Endothelial cell of umbilical vein (primary cell): ENCODE results near the gene METRNL. TPM values are rescaled to one million over a fixed set of nuclear protein-coding genes. Genes with fewer than 3 reads are reported as not detected.
A peak's percentile ranks its signal among the peaks of the same experiment; 100 is the strongest.

Source experiments
- BruUV-seq: library from RNA; stranded (reverse); fragments of 400-500 nt; replicated peaks from 2 replicates; lab custom pipeline; 2021; lab: Mats Ljungman, UMichigan
- CTCF ChIA-PET: fragments of 300-600, 350-600 bp; sonication (Branson Sonifier 250); formaldehyde crosslinking; loops from one replicate; lab custom pipeline; 2021; ENCODE audit warnings: antibody characterized with exemption, inconsistent platforms; lab: Charles Lee
- POLR2A ChIA-PET: fragments of 300-600, 350-600 bp; sonication (Branson Sonifier 250); formaldehyde crosslinking; loops from one replicate; lab custom pipeline; 2021; ENCODE audit warnings: antibody characterized with exemption, inconsistent platforms; lab: Charles Lee
- DNase-seq: peaks from one replicate; pipeline ENCODE4 v3.0.0-alpha.2; 2011; ENCODE audit warnings: low read depth, low spot score
- FAIRE-seq: peaks from 2 replicates; lab custom pipeline; 2011; peaks lifted over from hg19 to GRCh38; lab: Jason Lieb, UNC
- H2AFZ ChIP-seq: 2 replicates; pipeline ENCODE4 v1.6.0; 2012; ENCODE audit warnings: low read depth, low read length, control low read depth, inconsistent platforms
- H3K27ac ChIP-seq: 2 replicates; pipeline ENCODE4 v1.5.1; 2011; ENCODE audit warnings: low read depth, mild to moderate bottlenecking, control low read depth, low read length, moderate library complexity; ENCODE audit not compliant: insufficient read depth
- H3K27me3 ChIP-seq, 2 experiments: 2 replicates each; pipeline versions ENCODE4 v1.6.0 to v1.6.1; 2011; ENCODE audit warnings: low read length in 2 of 2, mixed read lengths in 1 of 2; ENCODE audit not compliant: control insufficient read depth in 2 of 2, insufficient read depth in 2 of 2
- H3K36me3 ChIP-seq, 2 experiments: 2 replicates in 1 of 2; 3 replicates in 1 of 2; pipeline ENCODE4 v1.5.1; 2011; ENCODE audit warnings: low read length in 2 of 2, mild to moderate bottlenecking in 1 of 2, moderate library complexity in 1 of 2; ENCODE audit not compliant: control insufficient read depth in 2 of 2, insufficient read depth in 2 of 2; ENCODE audit errors: extremely low read depth in 1 of 2
- H3K4me1 ChIP-seq: 3 replicates; pipeline ENCODE4 v1.5.1; 2011; ENCODE audit warnings: mild to moderate bottlenecking, low read length; ENCODE audit not compliant: control insufficient read depth, insufficient read depth; ENCODE audit errors: extremely low read depth
- H3K4me2 ChIP-seq: 2 replicates; pipeline ENCODE4 v1.6.1; 2011; ENCODE audit warnings: low read length, control low read depth, mixed read lengths; ENCODE audit not compliant: insufficient read depth
- H3K4me3 ChIP-seq, 3 experiments: fragments of 200-600 bp in 1 of 3; sonication (generic), shearing (Covaris generic) in 1 of 3; replicated peaks in 1 of 3; 2 replicates each; pipeline ENCODE4 v1.5.1; 2011 to 2016; ENCODE audit warnings: control low read depth in 3 of 3, low read length in 3 of 3, mild to moderate bottlenecking in 2 of 3, inconsistent platforms in 1 of 3, low read depth in 1 of 3, moderate library complexity in 1 of 3; ENCODE audit not compliant: insufficient read depth in 1 of 3
- H3K79me2 ChIP-seq: 2 replicates; pipeline ENCODE4 v1.6.0; 2012; ENCODE audit warnings: low read length, inconsistent platforms; ENCODE audit not compliant: control insufficient read depth, insufficient read depth
- H3K9ac ChIP-seq: replicated peaks from 2 replicates; pipeline ENCODE3; 2011; ENCODE audit warnings: low read length, control low read depth; ENCODE audit not compliant: insufficient read depth; ENCODE audit errors: extremely low read depth
- H3K9me1 ChIP-seq: replicated peaks from 3 replicates; pipeline ENCODE4 v1.6.0; 2011; ENCODE audit warnings: mild to moderate bottlenecking, low read length; ENCODE audit not compliant: control insufficient read depth, insufficient read depth; ENCODE audit errors: extremely low read depth
- H3K9me3 ChIP-seq: replicated peaks from 2 replicates; pipeline ENCODE4 v1.5.1; 2012; ENCODE audit warnings: low read length, inconsistent platforms; ENCODE audit not compliant: control insufficient read depth, insufficient read depth
- H4K20me1 ChIP-seq: replicated peaks from 2 replicates; pipeline ENCODE3; 2011; ENCODE audit warnings: mild to moderate bottlenecking, low read length; ENCODE audit not compliant: control insufficient read depth, insufficient read depth; ENCODE audit errors: extremely low read depth
- EZH2 ChIP-seq: IDR thresholded peaks from 2 replicates; pipeline ENCODE4 v1.6.1; 2012; ENCODE audit warnings: borderline replicate concordance, low read depth, mild to moderate bottlenecking, moderate library complexity, low read length, inconsistent platforms; ENCODE audit not compliant: severe bottlenecking
- FOS ChIP-seq: IDR thresholded peaks from 2 replicates; pipeline ENCODE4 v1.6.1; 2011; ENCODE audit warnings: mild to moderate bottlenecking, low read length, moderate library complexity, borderline replicate concordance; ENCODE audit not compliant: insufficient read depth
- GATA2 ChIP-seq: IDR thresholded peaks from 2 replicates; pipeline ENCODE4 v1.7.0; 2011; ENCODE audit warnings: low read depth, mild to moderate bottlenecking, moderate library complexity, mixed read lengths, low read length; ENCODE audit not compliant: insufficient read length, insufficient read depth
- JUN ChIP-seq: IDR thresholded peaks from 2 replicates; pipeline ENCODE4 v1.6.1; 2011; ENCODE audit warnings: borderline replicate concordance, low read depth; ENCODE audit not compliant: insufficient read length, insufficient read depth
- MAX ChIP-seq: IDR thresholded peaks from 2 replicates; pipeline ENCODE4 v1.6.1; 2011; ENCODE audit not compliant: insufficient read depth, insufficient read length
- MYC ChIP-seq: IDR thresholded peaks from one replicate; pipeline ENCODE4 v1.6.1; 2011; ENCODE audit warnings: mild to moderate bottlenecking, low read depth, low read length
- POLR2A ChIP-seq: IDR thresholded peaks from 2 replicates; pipeline ENCODE4 v1.6.1; 2012; ENCODE audit warnings: low read depth, mild to moderate bottlenecking, control low read depth, low read length
- POLR2AphosphoS5 ChIP-seq: IDR thresholded peaks from 2 replicates; pipeline ENCODE4 v1.6.1; 2012; ENCODE audit warnings: low read depth, mild to moderate bottlenecking, control low read depth, low read length, moderate library complexity; ENCODE audit not compliant: insufficient read depth
- dilution Hi-C: fragments of 300-500 bp; cut with MboI; formaldehyde crosslinking; loops from one replicate; pipeline ENCODE4 v1.15.0; 2019; ENCODE audit warnings: low sequenced_read_pairs; ENCODE audit not compliant: extremely low pct_ligation_motif_present
- intact Hi-C: fragments of 100-400 bp; cut with micrococcal nuclease; formaldehyde crosslinking; loops from one replicate; pipeline ENCODE4 v1.10.0; 2022
- polyA plus RNA-seq, 4 experiments: library from polyadenylated mRNA; depleted of rRNA in 3 of 4; stranded (reverse) in 3 of 4; unstranded in 1 of 4; fragments of >200 nt; gene quantifications; 2 replicates each; pipeline versions ENCODE4 v1.2.1 to v1.2.3, GENCODE V29; 2011 to 2012; ENCODE audit warnings: missing spikeins in 1 of 4
- total RNA-seq: library from RNA; stranded (reverse); gene quantifications from 2 replicates; pipeline ENCODE4 v1.2.3, GENCODE V29; 2021
- TF ChIP-seq, protein P1 (sequence below), 2 donors: IDR thresholded peaks; 1 replicate in 1 of 2; 2 replicates in 1 of 2; pipeline ENCODE4 v1.5.1; 2011; ENCODE audit warnings: low read length in 2 of 2, mild to moderate bottlenecking in 2 of 2, moderate library complexity in 2 of 2, control low read depth in 1 of 2, inconsistent platforms in 1 of 2, low read depth in 1 of 2; ENCODE audit not compliant: insufficient read depth in 1 of 2; ENCODE audit errors: extremely low read depth in 1 of 2

The METRNL gene
- total and polyA plus RNA-seq, 2 donors (not counting 3 experiments of a cell fraction or from before 2014, with no cell fraction given): 29.5 to 54.4 TPM

- Histone ChIP-seq H3K36me3 (no peaks in the 10 kb centered on the region), H3K79me2 (no peaks in the 10 kb centered on the region), H3K9me3 (no peaks in the 10 kb centered on the region), H3K27me3 (no peaks in the 10 kb centered on the region), H3K9me1 (no peaks in the 10 kb centered on the region), H4K20me1 (no peaks in the 10 kb centered on the region), H3K27ac (peak overlapping the region; percentile 94), H3K4me3 (peak overlapping the region in 2 of 3 experiments; percentile 15 to 26), H2AFZ (peak overlapping the region; percentile 36), H3K4me1 (peaks cover 21% of the 10 kb centered on the region), H3K9ac (peak overlapping the region; percentile 86), H3K4me2 (peak overlapping the region; percentile 80)
- TF ChIP-seq POLR2A (peak; percentile 90), EZH2 (no peak), MYC (peak; percentile 23), FOS (peak; percentile 71), MAX (no peak), GATA2 (peak; percentile 95), JUN (peak; percentile 68), POLR2AphosphoS5 (peak; percentile 88)
- TF ChIP-seq, protein P1, sequence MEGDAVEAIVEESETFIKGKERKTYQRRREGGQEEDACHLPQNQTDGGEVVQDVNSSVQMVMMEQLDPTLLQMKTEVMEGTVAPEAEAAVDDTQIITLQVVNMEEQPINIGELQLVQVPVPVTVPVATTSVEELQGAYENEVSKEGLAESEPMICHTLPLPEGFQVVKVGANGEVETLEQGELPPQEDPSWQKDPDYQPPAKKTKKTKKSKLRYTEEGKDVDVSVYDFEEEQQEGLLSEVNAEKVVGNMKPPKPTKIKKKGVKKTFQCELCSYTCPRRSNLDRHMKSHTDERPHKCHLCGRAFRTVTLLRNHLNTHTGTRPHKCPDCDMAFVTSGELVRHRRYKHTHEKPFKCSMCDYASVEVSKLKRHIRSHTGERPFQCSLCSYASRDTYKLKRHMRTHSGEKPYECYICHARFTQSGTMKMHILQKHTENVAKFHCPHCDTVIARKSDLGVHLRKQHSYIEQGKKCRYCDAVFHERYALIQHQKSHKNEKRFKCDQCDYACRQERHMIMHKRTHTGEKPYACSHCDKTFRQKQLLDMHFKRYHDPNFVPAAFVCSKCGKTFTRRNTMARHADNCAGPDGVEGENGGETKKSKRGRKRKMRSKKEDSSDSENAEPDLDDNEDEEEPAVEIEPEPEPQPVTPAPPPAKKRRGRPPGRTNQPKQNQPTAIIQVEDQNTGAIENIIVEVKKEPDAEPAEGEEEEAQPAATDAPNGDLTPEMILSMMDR (IDR thresholded peaks at IDR 0.05; ENCODE audit: extremely low read depth in 1 of 2, insufficient read depth in 1 of 2, low read depth in 1 of 2, low read length in 2 of 2): no peak
- FAIRE-seq: peak; percentile 97
- BruUV-seq: TSS peak; percentile 52
- dilution Hi-C loops (no loop called here), intact Hi-C loops (loop anchor here (2.0 kb wide), 4 partner anchors 29 to 265 kb away; no protein-coding TSS in a partner anchor)
- peak; percentile 88 for DNase-seq
- POLR2A ChIA-PET: interaction anchor here (0.7 kb wide), 1 partner anchor 45 kb away, joined by 4 read pairs; no protein-coding TSS in a partner anchor
- CTCF ChIA-PET: interaction anchor here (0.8 kb wide), 1 partner anchor 11 kb away, joined by 3 read pairs; no protein-coding TSS in a partner anchor
Observed at GRCh38 chr17:83109793-83110645, 30.6 kb downstream of the METRNL start.
